ENCODE measurements around the gene CDK6.

CDK6 gene

DNA sequence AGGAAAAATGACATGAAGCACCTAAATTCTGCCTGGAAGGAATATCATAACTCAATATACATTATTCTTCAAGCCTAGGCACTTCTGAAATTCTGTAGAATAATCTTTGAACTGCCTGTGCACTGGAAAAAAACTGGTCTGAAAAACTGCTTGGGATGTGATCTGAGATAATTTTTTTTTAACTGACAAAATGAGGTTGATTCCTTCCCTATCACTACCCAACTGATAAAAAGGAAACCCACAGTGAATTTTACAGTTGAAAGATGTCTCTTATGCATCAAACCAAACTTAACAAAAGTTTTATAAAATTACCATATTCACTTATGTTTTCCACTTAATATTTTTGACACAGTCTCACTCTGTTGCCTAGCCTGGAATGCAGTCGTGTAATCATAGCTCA lies 179.0 kb downstream of the CDK6 start:
- H3K9me3 ChIP-seq (ENCODE audit: control insufficient read depth, insufficient read depth, low read depth, low read length) = no peaks in the 10 kb centered on the region
- H3K36me3 ChIP-seq (ENCODE audit: control insufficient read depth, insufficient read depth, low read length) = no peaks in the 10 kb centered on the region
- no peak overlapping the region for H3K9ac ChIP-seq (ENCODE audit: low read length)
- H3K27ac ChIP-seq (ENCODE audit: low read depth, low read length) = no peak overlapping the region
- no peaks in the 10 kb centered on the region; the same call in 1 of the 2 replicates for H3K4me1 ChIP-seq (ENCODE audit: control insufficient read depth, insufficient read depth, low read length)
- H3K27me3 ChIP-seq (ENCODE audit: control insufficient read depth, insufficient read depth, low read length) = no peaks in the 10 kb centered on the region
- no peak overlapping the region for H3K4me3 ChIP-seq (ENCODE audit: low read depth, low read length)

- Histone ChIP-seq H3K4me1 (ENCODE audit: control insufficient read depth, insufficient read depth, low read length) (no peaks in the 10 kb centered on the region; the same call in 1 of the 2 replicates), H3K4me3 (ENCODE audit: low read depth, low read length) (no peak overlapping the region), H3K36me3 (ENCODE audit: control insufficient read depth, insufficient read depth, low read length) (no peaks in the 10 kb centered on the region)
Observed at GRCh38 chr7:92656121-92656520, 180.3 kb downstream of the CDK6 start.

DNA sequence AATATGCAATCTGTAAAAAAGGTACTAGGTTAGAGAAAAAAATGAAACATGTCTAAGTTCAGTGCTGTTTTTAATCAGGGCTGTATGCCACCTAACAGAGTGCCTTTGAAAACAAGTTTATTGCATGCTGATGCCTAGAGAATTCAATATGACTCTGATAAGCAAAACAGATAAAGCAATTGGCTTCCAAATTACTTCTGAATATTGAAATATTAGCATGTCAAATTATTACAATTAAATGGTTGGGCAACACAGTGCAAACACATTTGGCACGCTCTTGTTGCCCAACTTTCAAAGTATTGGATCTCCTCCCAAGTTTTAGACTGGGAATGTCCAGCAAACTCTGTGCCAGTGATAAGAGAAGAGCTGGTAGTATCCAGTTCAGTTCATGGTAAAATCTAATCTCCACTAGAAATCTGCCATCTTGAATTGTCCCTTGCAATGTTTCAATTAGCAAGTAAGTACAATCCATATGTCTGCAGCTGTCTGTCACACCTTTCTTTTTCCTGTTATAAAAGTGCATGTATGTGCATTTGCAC lies 181.0 kb downstream of the CDK6 start:
- H3K27me3 ChIP-seq (ENCODE audit: control insufficient read depth, insufficient read depth, low read length) = no peaks in the 10 kb centered on the region
- no peaks in the 10 kb centered on the region for H3K36me3 ChIP-seq (ENCODE audit: control insufficient read depth, insufficient read depth, low read length)
- H3K4me1 ChIP-seq (ENCODE audit: control insufficient read depth, insufficient read depth, low read length) = no peaks in the 10 kb centered on the region; the same call in 1 of the 2 replicates
- no peak overlapping the region for H3K27ac ChIP-seq (ENCODE audit: low read depth, low read length)
- no peaks in the 10 kb centered on the region for H3K9me3 ChIP-seq (ENCODE audit: control insufficient read depth, insufficient read depth, low read depth, low read length)
- no peak overlapping the region for H3K4me3 ChIP-seq (ENCODE audit: low read depth, low read length)
- H3K9ac ChIP-seq (ENCODE audit: low read length) = no peak overlapping the region

More at GRCh38 chr7:92656121-92656520, 180.3 kb downstream of the CDK6 start:
- H3K27ac ChIP-seq (ENCODE audit: low read depth, low read length) = no peak overlapping the region
- H3K9me3 ChIP-seq (ENCODE audit: control insufficient read depth, insufficient read depth, low read depth, low read length) = no peaks in the 10 kb centered on the region
- no peak overlapping the region for H3K9ac ChIP-seq (ENCODE audit: low read length)
- H3K27me3 ChIP-seq (ENCODE audit: control insufficient read depth, insufficient read depth, low read length) = no peaks in the 10 kb centered on the region

DNA sequence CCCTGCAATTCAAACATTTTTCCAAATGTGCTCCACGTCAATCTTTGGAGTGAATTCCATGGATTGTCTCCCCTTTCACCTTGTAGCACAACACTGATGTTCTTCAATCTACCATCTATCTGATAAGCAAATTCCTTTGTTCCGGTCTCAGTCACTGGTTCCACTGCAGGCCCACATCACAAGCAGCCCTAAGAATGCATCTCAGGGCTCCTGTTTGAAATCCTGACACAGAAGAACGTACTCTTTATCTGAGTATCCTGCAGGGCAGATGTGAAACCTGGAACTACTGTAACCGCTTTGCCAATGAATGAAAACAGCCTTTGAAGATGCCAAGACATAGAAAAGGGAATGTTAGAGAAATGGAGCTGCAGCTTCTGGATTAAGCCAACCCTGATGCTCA lies 183.2 kb downstream of the CDK6 start:
- no peaks in the 10 kb centered on the region for H3K9me3 ChIP-seq (ENCODE audit: control insufficient read depth, insufficient read depth, low read depth, low read length)
- H3K4me3 ChIP-seq (ENCODE audit: low read depth, low read length) = no peak overlapping the region
- H3K27ac ChIP-seq (ENCODE audit: low read depth, low read length) = no peak overlapping the region
- no peaks in the 10 kb centered on the region for H3K36me3 ChIP-seq (ENCODE audit: control insufficient read depth, insufficient read depth, low read length)
- H3K9ac ChIP-seq (ENCODE audit: low read length) = no peak overlapping the region
- H3K4me1 ChIP-seq (ENCODE audit: control insufficient read depth, insufficient read depth, low read length) = no peaks in the 10 kb centered on the region; the same call in 1 of the 2 replicates
- H3K27me3 ChIP-seq (ENCODE audit: control insufficient read depth, insufficient read depth, low read length) = no peaks in the 10 kb centered on the region

GRCh38 chr7:92652536-92652935 lies 183.8 kb downstream of the CDK6 start:
- Histone ChIP-seq H3K36me3 (ENCODE audit: control insufficient read depth, insufficient read depth, low read length) (no peaks in the 10 kb centered on the region), H3K4me1 (ENCODE audit: control insufficient read depth, insufficient read depth, low read length) (no peaks in the 10 kb centered on the region; the same call in 1 of the 2 replicates), H3K27me3 (ENCODE audit: control insufficient read depth, insufficient read depth, low read length) (no peaks in the 10 kb centered on the region), H3K9me3 (ENCODE audit: control insufficient read depth, insufficient read depth, low read depth, low read length) (no peaks in the 10 kb centered on the region), H3K9ac (ENCODE audit: low read length) (no peak overlapping the region), H3K4me3 (ENCODE audit: low read depth, low read length) (no peak overlapping the region), H3K27ac (ENCODE audit: low read depth, low read length) (no peak overlapping the region)

GRCh38 chr7:92650391-92650790 lies 186.0 kb downstream of the CDK6 start:
- Histone ChIP-seq H3K4me3 (ENCODE audit: low read depth, low read length) (no peak overlapping the region), H3K36me3 (ENCODE audit: control insufficient read depth, insufficient read depth, low read length) (no peaks in the 10 kb centered on the region), H3K27me3 (ENCODE audit: control insufficient read depth, insufficient read depth, low read length) (no peaks in the 10 kb centered on the region), H3K4me1 (ENCODE audit: control insufficient read depth, insufficient read depth, low read length) (peaks cover 7% of the 10 kb centered on the region; the same call in 1 of the 2 replicates), H3K9me3 (ENCODE audit: control insufficient read depth, insufficient read depth, low read depth, low read length) (no peaks in the 10 kb centered on the region), H3K27ac (ENCODE audit: low read depth, low read length) (no peak overlapping the region), H3K9ac (ENCODE audit: low read length) (no peak overlapping the region)

GRCh38 chr7:92648067-92648466 lies 188.3 kb downstream of the CDK6 start:
- Histone ChIP-seq H3K27ac (ENCODE audit: low read depth, low read length) (no peak overlapping the region), H3K36me3 (ENCODE audit: control insufficient read depth, insufficient read depth, low read length) (no peaks in the 10 kb centered on the region), H3K27me3 (ENCODE audit: control insufficient read depth, insufficient read depth, low read length) (no peaks in the 10 kb centered on the region), H3K9me3 (ENCODE audit: control insufficient read depth, insufficient read depth, low read depth, low read length) (no peaks in the 10 kb centered on the region), H3K4me1 (ENCODE audit: control insufficient read depth, insufficient read depth, low read length) (peaks cover 7% of the 10 kb centered on the region; the same call in 1 of the 2 replicates), H3K4me3 (ENCODE audit: low read depth, low read length) (no peak overlapping the region), H3K9ac (ENCODE audit: low read length) (no peak overlapping the region)

- Histone ChIP-seq H3K27ac (ENCODE audit: low read depth, low read length) (no peak overlapping the region), H3K4me1 (ENCODE audit: control insufficient read depth, insufficient read depth, low read length) (peaks cover 7% of the 10 kb centered on the region; the same call in 1 of the 2 replicates), H3K36me3 (ENCODE audit: control insufficient read depth, insufficient read depth, low read length) (no peaks in the 10 kb centered on the region), H3K9ac (ENCODE audit: low read length) (no peak overlapping the region), H3K9me3 (ENCODE audit: control insufficient read depth, insufficient read depth, low read depth, low read length) (no peaks in the 10 kb centered on the region), H3K4me3 (ENCODE audit: low read depth, low read length) (no peak overlapping the region), H3K27me3 (ENCODE audit: control insufficient read depth, insufficient read depth, low read length) (no peaks in the 10 kb centered on the region)
Observed at GRCh38 chr7:92647652-92648051, 188.7 kb downstream of the CDK6 start.

DNA sequence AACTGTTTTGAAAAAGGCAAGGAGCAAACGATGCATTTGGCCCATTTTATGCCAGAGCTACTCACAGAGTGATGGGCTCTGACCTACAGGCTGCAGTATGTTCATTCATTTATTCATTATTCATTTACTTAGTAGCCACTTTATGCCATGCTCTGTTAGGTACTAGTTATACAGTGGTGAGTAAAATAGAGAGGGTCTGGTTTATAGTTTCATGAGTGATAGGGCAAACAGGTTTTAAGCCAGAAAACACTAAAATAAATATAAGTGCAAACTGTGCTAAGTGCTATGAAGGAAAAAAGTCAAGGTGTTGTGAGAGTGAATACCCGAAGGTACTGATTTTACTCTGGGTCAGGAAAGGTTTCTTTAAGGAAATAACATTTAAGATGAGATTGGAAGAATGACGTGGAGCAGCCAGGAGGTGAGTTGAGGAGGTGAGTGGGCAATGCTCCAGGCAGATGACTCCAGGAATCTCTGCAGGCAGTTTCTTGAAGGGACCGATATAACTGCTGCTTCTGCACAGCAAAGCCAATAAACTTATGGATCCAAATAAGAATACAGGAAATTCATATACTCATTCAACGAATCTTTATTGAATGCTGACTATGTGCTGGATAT lies 189.3 kb downstream of the CDK6 start:
- H3K4me3 ChIP-seq (ENCODE audit: low read depth, low read length) = no peak overlapping the region
- no peaks in the 10 kb centered on the region for H3K36me3 ChIP-seq (ENCODE audit: control insufficient read depth, insufficient read depth, low read length)
- H3K9ac ChIP-seq (ENCODE audit: low read length) = no peak overlapping the region
- no peak overlapping the region for H3K27ac ChIP-seq (ENCODE audit: low read depth, low read length)
- H3K9me3 ChIP-seq (ENCODE audit: control insufficient read depth, insufficient read depth, low read depth, low read length) = no peaks in the 10 kb centered on the region
- peaks cover 7% of the 10 kb centered on the region; the same call in 1 of the 2 replicates for H3K4me1 ChIP-seq (ENCODE audit: control insufficient read depth, insufficient read depth, low read length)
- H3K27me3 ChIP-seq (ENCODE audit: control insufficient read depth, insufficient read depth, low read length) = no peaks in the 10 kb centered on the region

DNA sequence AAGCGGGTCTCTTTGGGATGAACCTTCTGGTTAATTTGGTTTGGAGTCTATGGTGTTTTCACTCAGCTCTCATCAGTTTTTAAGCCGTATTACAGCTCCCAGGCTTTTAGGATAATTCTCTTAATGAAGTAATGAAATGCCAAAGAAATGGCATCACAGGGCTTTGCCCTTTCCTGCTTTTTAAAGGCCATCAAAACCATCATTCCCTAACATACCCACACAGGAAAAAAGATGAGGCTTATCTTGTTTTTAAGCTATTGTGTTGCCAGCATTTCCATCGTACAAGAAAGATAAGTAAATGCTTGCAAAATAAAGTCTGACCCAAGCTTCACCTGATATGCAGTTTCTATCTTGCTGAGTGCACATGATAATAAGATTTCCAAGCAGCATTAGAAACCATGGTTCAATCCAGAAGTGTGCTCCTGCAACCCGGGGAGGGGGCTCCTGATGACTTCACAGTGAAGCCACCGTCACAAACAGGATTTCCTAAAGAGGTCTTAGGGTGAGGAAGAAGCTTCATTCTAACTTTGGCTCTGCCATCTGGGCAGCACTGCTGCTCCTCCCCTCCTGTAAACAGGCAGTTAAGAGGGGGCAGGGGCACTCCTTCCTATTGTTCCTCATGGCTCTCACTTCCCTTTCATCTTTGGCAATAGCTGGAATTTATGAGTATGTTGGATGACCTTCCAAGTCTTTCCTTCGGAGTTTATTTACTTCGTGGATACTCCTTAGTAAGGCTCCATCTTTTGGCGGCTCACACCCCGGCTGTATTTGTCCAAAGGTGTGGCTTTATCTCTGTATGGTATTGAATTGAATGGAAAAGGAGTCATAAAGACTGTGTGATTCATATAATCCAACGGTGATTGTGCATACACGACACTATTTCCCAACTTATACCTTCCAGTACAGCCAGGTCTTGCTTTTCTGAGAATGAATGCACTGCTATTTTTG lies 191.0 kb downstream of the CDK6 start:
- H3K9me3 ChIP-seq (ENCODE audit: control insufficient read depth, insufficient read depth, low read depth, low read length) = no peaks in the 10 kb centered on the region
- no peak overlapping the region for H3K27ac ChIP-seq (ENCODE audit: low read depth, low read length)
- no peak overlapping the region for H3K9ac ChIP-seq (ENCODE audit: low read length)
- H3K4me3 ChIP-seq (ENCODE audit: low read depth, low read length) = no peak overlapping the region
- H3K36me3 ChIP-seq (ENCODE audit: control insufficient read depth, insufficient read depth, low read length) = no peaks in the 10 kb centered on the region
- H3K4me1 ChIP-seq (ENCODE audit: control insufficient read depth, insufficient read depth, low read length) = peaks cover 7% of the 10 kb centered on the region; the same call in 1 of the 2 replicates
- H3K27me3 ChIP-seq (ENCODE audit: control insufficient read depth, insufficient read depth, low read length) = no peaks in the 10 kb centered on the region

Measured in HUES6 (cell line).